IMR-90 (cell line): Measurements from ENCODE around the gene NCKAP5L. TPM values are rescaled to one million over a fixed set of nuclear protein-coding genes. Genes with fewer than 3 reads are reported as not detected.

Source experiments
- ATAC-seq: fragments of 200-7000 bp; cut with Tn5 transposase; 2 replicates; pipeline ENCODE4 v1.9.1; 2020; ENCODE audit warnings: low read depth, mild to moderate bottlenecking, moderate library complexity
- BruUV-seq: library from RNA; stranded (reverse); fragments of 400-500 nt; replicated peaks from 2 replicates; lab custom pipeline; 2021; lab: Mats Ljungman, UMichigan
- CTCF ChIA-PET: fragments of 300-600 bp; formaldehyde crosslinking; extraction: SDS; loops from one replicate; lab custom pipeline; 2021; ENCODE audit warnings: antibody characterized with exemption; lab: Yijun Ruan, JAX
- POLR2A ChIA-PET: fragments of 300-600 bp; sonication (Branson Sonifier 250); formaldehyde crosslinking; loops from one replicate; lab custom pipeline; 2022; ENCODE audit warnings: antibody characterized with exemption; ENCODE audit not compliant: unreplicated experiment; lab: Charles Lee
- DNase-seq: peaks from one replicate; pipeline ENCODE4 v3.0.0; 2013
- H2AFZ ChIP-seq: replicated peaks from 2 replicates; pipeline ENCODE3; 2013; ENCODE audit warnings: low read length, mild to moderate bottlenecking; ENCODE audit not compliant: poor library complexity
- H2AK5ac ChIP-seq: 2 replicates; pipeline ENCODE4 v1.6.1; 2013; ENCODE audit warnings: low read depth, low read length, inconsistent platforms
- H2AK9ac ChIP-seq: replicated peaks from 2 replicates; pipeline ENCODE3; 2013; ENCODE audit warnings: mild to moderate bottlenecking, low read depth, low read length, moderate library complexity; ENCODE audit not compliant: poor library complexity
- H2BK120ac ChIP-seq: 2 replicates; pipeline ENCODE4 v1.6.1; 2013; ENCODE audit warnings: low read depth, low read length, inconsistent platforms
- H2BK15ac ChIP-seq: 3 replicates; pipeline ENCODE4 v1.6.1; 2013; ENCODE audit warnings: low read depth, low read length, inconsistent platforms
- H2BK20ac ChIP-seq: 2 replicates; pipeline ENCODE4 v1.6.1; 2013; ENCODE audit warnings: low read depth, mild to moderate bottlenecking, inconsistent platforms, low read length, moderate library complexity
- H2BK5ac ChIP-seq: 2 replicates; pipeline ENCODE4 v1.6.1; 2013; ENCODE audit warnings: mild to moderate bottlenecking, low read depth, low read length, inconsistent platforms; ENCODE audit not compliant: poor library complexity, severe bottlenecking
- H3K14ac ChIP-seq: replicated peaks from 2 replicates; pipeline ENCODE4 v1.6.1; 2013; ENCODE audit warnings: low read depth, low read length, inconsistent platforms
- H3K18ac ChIP-seq: 2 replicates; pipeline ENCODE4 v1.6.1; 2013; ENCODE audit warnings: low read depth, low read length, control low read depth
- H3K23ac ChIP-seq: 2 replicates; pipeline ENCODE4 v1.6.1; 2013; ENCODE audit warnings: low read depth, low read length, inconsistent platforms
- H3K27ac ChIP-seq: 2 replicates; pipeline ENCODE4 v1.5.1; 2013; ENCODE audit warnings: mild to moderate bottlenecking, control low read depth, low read length; ENCODE audit not compliant: insufficient read depth
- H3K27me3 ChIP-seq: 2 replicates; pipeline ENCODE4 v1.6.1; 2013; ENCODE audit warnings: low read length; ENCODE audit not compliant: control insufficient read depth, insufficient read depth
- H3K36me3 ChIP-seq: 2 replicates; pipeline ENCODE4 v1.6.1; 2013; ENCODE audit warnings: low read length, mixed read lengths; ENCODE audit not compliant: control insufficient read depth, insufficient read depth
- H3K4ac ChIP-seq: 2 replicates; pipeline ENCODE4 v1.6.1; 2013; ENCODE audit warnings: low read depth, low read length, inconsistent platforms
- H3K4me1 ChIP-seq: 2 replicates; pipeline ENCODE4 v1.6.1; 2013; ENCODE audit warnings: low read length, mixed read lengths; ENCODE audit not compliant: control insufficient read depth, insufficient read depth
- H3K4me2 ChIP-seq: 2 replicates; pipeline ENCODE4 v1.6.1; 2013; ENCODE audit warnings: low read depth, mild to moderate bottlenecking, control low read depth, low read length, moderate library complexity
- H3K4me3 ChIP-seq: 2 replicates; pipeline ENCODE4 v1.5.1; 2013; ENCODE audit warnings: low read depth, mild to moderate bottlenecking, control low read depth, low read length, moderate library complexity; ENCODE audit not compliant: insufficient read depth
- H3K56ac ChIP-seq: 2 replicates; pipeline ENCODE4 v1.6.1; 2013; ENCODE audit warnings: low read length, inconsistent platforms; ENCODE audit not compliant: insufficient read depth; ENCODE audit errors: extremely low read depth
- H3K79me1 ChIP-seq, 2 experiments: 2 replicates each; pipeline ENCODE4 v1.6.1; 2013; ENCODE audit warnings: low read length in 2 of 2, inconsistent platforms in 1 of 2, low read depth in 1 of 2
- H3K9ac ChIP-seq: 2 replicates; pipeline ENCODE4 v1.6.1; 2013; ENCODE audit warnings: low read depth, low read length, control low read depth
- H3K9me1 ChIP-seq: 2 replicates; pipeline ENCODE4 v1.6.1; 2013; ENCODE audit warnings: low read length, inconsistent platforms; ENCODE audit not compliant: insufficient read depth
- H3K9me3 ChIP-seq: 2 replicates; pipeline ENCODE4 v1.6.1; 2013; ENCODE audit warnings: low read length; ENCODE audit not compliant: control insufficient read depth, insufficient read depth
- H4K20me1 ChIP-seq: 2 replicates; pipeline ENCODE4 v1.6.1; 2013; ENCODE audit warnings: low read length, inconsistent platforms; ENCODE audit not compliant: insufficient read depth
- H4K5ac ChIP-seq: 2 replicates; pipeline ENCODE4 v1.6.1; 2013; ENCODE audit warnings: mild to moderate bottlenecking, low read depth, low read length, control low read depth
- H4K8ac ChIP-seq, 2 experiments: 2 replicates each; pipeline ENCODE4 v1.6.1; 2013; ENCODE audit warnings: low read depth in 2 of 2, low read length in 2 of 2, control low read depth in 1 of 2, inconsistent platforms in 1 of 2
- H4K91ac ChIP-seq: 2 replicates; pipeline ENCODE4 v1.6.1; 2013; ENCODE audit warnings: low read depth, low read length, inconsistent platforms; ENCODE audit not compliant: insufficient read depth
- BHLHE40 ChIP-seq: fragments of 150-350 bp; IDR thresholded peaks from 2 replicates; pipeline ENCODE4 v1.6.1; 2016; ENCODE audit warnings: mild to moderate bottlenecking, low read depth, low read length
- CEBPB ChIP-seq: IDR thresholded peaks from 2 replicates; pipeline ENCODE4 v1.6.1; 2012; ENCODE audit warnings: low read depth, low read length, improper control_type of control experiment
- CHD1 ChIP-seq: IDR thresholded peaks from 2 replicates; pipeline ENCODE4 v1.6.1; 2012; ENCODE audit warnings: low read depth, low read length, improper control_type of control experiment
- ELK1 ChIP-seq: fragments of 150-350 bp; IDR thresholded peaks from 2 replicates; pipeline ENCODE4 v1.6.1; 2016; ENCODE audit warnings: low read depth, mild to moderate bottlenecking, low read length, moderate library complexity, borderline replicate concordance
- FOS ChIP-seq: fragments of 150-350 bp; IDR thresholded peaks from 2 replicates; pipeline ENCODE4 v1.6.1; 2016; ENCODE audit warnings: low read depth, low read length
- MAFK ChIP-seq: IDR thresholded peaks from 2 replicates; pipeline ENCODE4 v1.6.1; 2012; ENCODE audit warnings: low read depth, low read length, improper control_type of control experiment
- MAZ ChIP-seq: IDR thresholded peaks from 2 replicates; pipeline ENCODE4 v1.6.1; 2012; ENCODE audit warnings: low read depth, mild to moderate bottlenecking, low read length, improper control_type of control experiment, moderate library complexity, borderline replicate concordance
- MXI1 ChIP-seq: IDR thresholded peaks from 2 replicates; pipeline ENCODE4 v1.6.1; 2012; ENCODE audit warnings: low read depth, mild to moderate bottlenecking, low read length, moderate library complexity, borderline replicate concordance
- NFE2L2 ChIP-seq: fragments of 150-350 bp; IDR thresholded peaks from 2 replicates; pipeline ENCODE4 v1.6.1; 2016; ENCODE audit warnings: low read depth, mild to moderate bottlenecking, low read length
- POLR2A ChIP-seq: IDR thresholded peaks from 2 replicates; pipeline ENCODE4 v1.6.1; 2012; ENCODE audit warnings: mild to moderate bottlenecking, low read depth, low read length
- RCOR1 ChIP-seq: IDR thresholded peaks from 2 replicates; pipeline ENCODE4 v1.6.1; 2012; ENCODE audit warnings: mild to moderate bottlenecking, low read length, improper control_type of control experiment; ENCODE audit not compliant: insufficient replicate concordance
- RFX5 ChIP-seq: IDR thresholded peaks from 2 replicates; pipeline ENCODE4 v1.8.0; 2012; ENCODE audit warnings: low read depth, mild to moderate bottlenecking, low read length, moderate library complexity
- SMC3 ChIP-seq: fragments of 150-350 bp; IDR thresholded peaks from 2 replicates; pipeline ENCODE4 v1.6.1; 2016; ENCODE audit warnings: low read depth, mild to moderate bottlenecking, antibody characterized with exemption, low read length, moderate library complexity
- USF2 ChIP-seq: fragments of 150-350 bp; IDR thresholded peaks from 2 replicates; pipeline ENCODE4 v1.6.1; 2017; ENCODE audit warnings: mild to moderate bottlenecking, antibody characterized with exemption, low read length, low read depth
- whole genome bisulfite sequencing, 2 experiments: methylation state at CpG; one replicate each; pipeline versions ENCODE4 v1.1.5 to v1.1.7; 2013; ENCODE audit warnings: missing lambda C conversion rate in 2 of 2; ENCODE audit not compliant: insufficient read length in 1 of 2; ENCODE audit errors: extremely low coverage in 2 of 2; 5-methylcytosine and 5-hydroxymethylcytosine counted together
- dilution Hi-C: fragments of 300-500 bp; cut with HindIII; formaldehyde crosslinking; loops from one replicate; pipeline ENCODE4 v1.14.3; 2018; ENCODE audit warnings: low sequenced_read_pairs; ENCODE audit not compliant: unreplicated experiment
- in situ Hi-C: fragments of 300-500 bp; cut with MboI; formaldehyde crosslinking; loops from 3 replicates; pipeline ENCODE4 v1.14.3; 2019; ENCODE audit warnings: low sequenced_read_pairs, inconsistent platforms, mixed read lengths
- intact Hi-C: fragments of 100-400 bp; cut with micrococcal nuclease; formaldehyde crosslinking; loops from 2 replicates; pipeline ENCODE4 v1.10.0; 2022
- polyA plus RNA-seq, 3 experiments: library from polyadenylated mRNA; depleted of rRNA; stranded (reverse); fragments of >200 nt; gene quantifications; 2 replicates each; pipeline ENCODE4 v1.2.3, GENCODE V29; 2012; ENCODE audit warnings: low replicate concordance in 1 of 3
- total RNA-seq: library from RNA; depleted of rRNA; stranded (reverse); fragments of >200 nt; gene quantifications from 2 replicates; pipeline ENCODE4 v1.2.3, GENCODE V29; 2012
- TF ChIP-seq, protein P1 (sequence below): conservative IDR thresholded peaks from 2 replicates; pipeline ENCODE4 v1.5.1; 2012; ENCODE audit warnings: mild to moderate bottlenecking, low read depth, low read length, improper control_type of control experiment

Gene NCKAP5L
- total and polyA plus RNA-seq, 2 of the 4 experiments (the other 2 are of a cell fraction): 6.1 to 14.4 TPM

- dilution Hi-C loops: no loop called here
Measured at GRCh38 chr12:49877066-49877465, 48.9 kb upstream of the NCKAP5L start.

More at GRCh38 chr12:49877066-49877465, 48.9 kb upstream of the NCKAP5L start:
- Histone ChIP-seq H2AK9ac (no peak overlapping the region), H3K79me1 (no peaks in the 10 kb centered on the region), H3K14ac (no peak overlapping the region), H3K27ac (no peak overlapping the region), H3K4me2 (no peak overlapping the region), H4K5ac (no peak overlapping the region), H3K4me3 (no peak overlapping the region), H2AK5ac (no peak overlapping the region), H3K36me3 (no peaks in the 10 kb centered on the region), H3K4ac (no peak overlapping the region), H3K9ac (no peak overlapping the region), H3K18ac (no peak overlapping the region), H2AFZ (no peak overlapping the region), H2BK15ac (no peak overlapping the region), H3K56ac (no peak overlapping the region), H4K8ac (no peak overlapping the region), H3K23ac (no peak overlapping the region), H2BK5ac (no peak overlapping the region), H3K9me3 (no peaks in the 10 kb centered on the region), H2BK20ac (no peak overlapping the region), H4K91ac (no peak overlapping the region), H3K27me3 (peaks cover 13% of the 10 kb centered on the region), H3K9me1 (no peaks in the 10 kb centered on the region), H3K4me1 (peaks cover 4% of the 10 kb centered on the region), H4K20me1 (no peaks in the 10 kb centered on the region), H2BK120ac (no peak overlapping the region)
- WGBS, 2 experiments: 40% methylated on average over 1 of the region's 5 CpGs; no CpG with 5 or more reads in 1 of the 2 experiments
- TF ChIP-seq BHLHE40 (no peak), FOS (no peak), RCOR1 (no peak), RFX5 (no peak), USF2 (no peak), ELK1 (no peak), MXI1 (no peak), MAZ (no peak), CEBPB (no peak), NFE2L2 (no peak), CHD1 (no peak), MAFK (no peak), SMC3 (no peak), POLR2A (no peak)
- TF ChIP-seq, protein P1, sequence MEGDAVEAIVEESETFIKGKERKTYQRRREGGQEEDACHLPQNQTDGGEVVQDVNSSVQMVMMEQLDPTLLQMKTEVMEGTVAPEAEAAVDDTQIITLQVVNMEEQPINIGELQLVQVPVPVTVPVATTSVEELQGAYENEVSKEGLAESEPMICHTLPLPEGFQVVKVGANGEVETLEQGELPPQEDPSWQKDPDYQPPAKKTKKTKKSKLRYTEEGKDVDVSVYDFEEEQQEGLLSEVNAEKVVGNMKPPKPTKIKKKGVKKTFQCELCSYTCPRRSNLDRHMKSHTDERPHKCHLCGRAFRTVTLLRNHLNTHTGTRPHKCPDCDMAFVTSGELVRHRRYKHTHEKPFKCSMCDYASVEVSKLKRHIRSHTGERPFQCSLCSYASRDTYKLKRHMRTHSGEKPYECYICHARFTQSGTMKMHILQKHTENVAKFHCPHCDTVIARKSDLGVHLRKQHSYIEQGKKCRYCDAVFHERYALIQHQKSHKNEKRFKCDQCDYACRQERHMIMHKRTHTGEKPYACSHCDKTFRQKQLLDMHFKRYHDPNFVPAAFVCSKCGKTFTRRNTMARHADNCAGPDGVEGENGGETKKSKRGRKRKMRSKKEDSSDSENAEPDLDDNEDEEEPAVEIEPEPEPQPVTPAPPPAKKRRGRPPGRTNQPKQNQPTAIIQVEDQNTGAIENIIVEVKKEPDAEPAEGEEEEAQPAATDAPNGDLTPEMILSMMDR: no peak
- DNase-seq: no peak
- ChIA-PET POLR2A (no interaction called here), CTCF (no interaction called here)
- in situ Hi-C loops (no loop called here), intact Hi-C loops (no loop called here)
- ATAC-seq: no peak
- no TSS peak for BruUV-seq
